HTR-8/SVneo (cell line): ENCODE data around the gene CSRP3.
"Not testable (repeated sequence)": the region's sequence is repeated elsewhere in the genome, so short reads cannot be mapped to it uniquely, and the experiment has no call there.

Experiments used
- DNase-seq: peaks from one replicate; pipeline ENCODE4 v3.0.0; 2011; ENCODE audit warnings: low spot score, mixed read lengths; ENCODE audit not compliant: insufficient read length
- FAIRE-seq: peaks from 2 replicates; lab custom pipeline; 2011; peaks lifted over from hg19 to GRCh38; lab: Jason Lieb, UNC

Gene CSRP3

GRCh38 chr11:19136884-19137283 lies 64.9 kb downstream of the CSRP3 start:
- DNase-seq, FAIRE-seq: not testable (repeated sequence)

DNA sequence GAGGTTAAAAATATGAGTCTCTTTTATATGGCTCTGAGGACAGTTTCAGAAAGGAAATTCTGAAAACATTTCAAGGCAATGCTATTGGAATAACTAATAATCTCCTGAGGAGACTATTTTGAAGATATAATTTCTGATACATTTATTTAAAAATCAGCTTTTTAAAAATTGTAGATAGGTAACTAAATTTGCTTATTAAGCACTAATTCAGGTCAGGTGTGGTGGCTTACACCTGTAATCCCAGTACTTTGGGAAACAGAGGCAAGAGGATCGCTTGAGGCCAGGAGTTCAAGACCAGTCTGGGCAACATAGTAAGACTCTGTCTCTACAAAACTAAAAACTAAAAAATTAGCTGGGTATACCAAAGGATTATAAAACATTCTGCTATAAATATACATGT lies 67.8 kb downstream of the CSRP3 start:
- FAIRE-seq: no peak
- no peak for DNase-seq
